ENCODE results near the gene BRWD1. TPM values are rescaled to one million over a fixed set of nuclear protein-coding genes. Genes with fewer than 3 reads are reported as not detected.

The BRWD1 gene
- total and polyA plus RNA-seq, 7 experiments from 2014 or later: 27.4 to 108 (median 77.9) TPM

GRCh38 chr21:39184050-39184980 lies 129.1 kb downstream of the BRWD1 start:
- DNase-seq (peak in 5 of 9 donors; percentile 5 to 16 (median 9)), ATAC-seq (no peak)
- peak overlapping the region; percentile 88 to 98 (median 95) for H3K27ac Mint-ChIP-seq
- Histone ChIP-seq H3K4me1 (ENCODE audit: control insufficient read depth in 2 of 2, insufficient read depth in 2 of 2, low read length in 2 of 2) (peaks cover 9% of the 10 kb centered on the region in 2 donors), H3K4me3 (ENCODE audit: low read length) (peak overlapping the region; percentile 86), H3K9me3 (ENCODE audit: control insufficient read depth in 2 of 3, low read length in 3 of 3) (no peaks in the 10 kb centered on the region), H3K36me3 (ENCODE audit: control insufficient read depth in 2 of 3, insufficient read depth in 3 of 3, low read length in 3 of 3) (peaks cover 0 to 11% (median 0%) of the 10 kb centered on the region in 3 experiments), H3K27ac (ENCODE audit: low read depth, low read length) (peak overlapping the region; percentile 93), H3K27me3 (ENCODE audit: control insufficient read depth in 2 of 2, insufficient read depth in 2 of 2, low read length in 2 of 2) (no peaks in the 10 kb centered on the region)
- no peaks in the 10 kb centered on the region for H3K27me3 Mint-ChIP-seq
- peak overlapping the region; percentile 92 to 100 (median 97) for H3K4me3 Mint-ChIP-seq
- POLR2A ChIA-PET: interaction anchor here (0.6 to 1.8 kb wide), 8 partner anchors 13 to 1620 kb away, joined by 3 to 15 read pairs (median 6); partner anchors contain the start of genes BRWD1 and HMGN1
- intact Hi-C loops (cut with micrococcal nuclease): loop anchor here (2.0 to 10.0 kb wide), 7 partner anchors 14 to 1920 kb away; partner anchors contain the start of genes DYRK1A (in 2 of the 2) and VPS26C (in 2 of the 2)
- CTCF ChIA-PET: no interaction called here
- H3K4me1 Mint-ChIP-seq: peaks cover 28 to 76% (median 52%) of the 10 kb centered on the region in 7 donors
- peaks cover 0 to 16% (median 8%) of the 10 kb centered on the region in 5 donors for H3K36me3 Mint-ChIP-seq
- H3K9me3 Mint-ChIP-seq: peaks cover 0 to 2% (median 0%) of the 10 kb centered on the region in 11 donors

GRCh38 chr21:39183272-39184049 lies 130.0 kb downstream of the BRWD1 start, which contains the start of gene PSMG1:
PSMG1 (minus strand) TSS chr21:39183451; CDS start chr21:39183385, 66 bp downstream.
- H3K36me3 ChIP-seq (ENCODE audit: control insufficient read depth in 2 of 3, insufficient read depth in 3 of 3, low read length in 3 of 3): peaks cover 0 to 11% (median 0%) of the 10 kb centered on the region in 3 experiments
- Mint-ChIP-seq H3K27ac (peak within 1 kb of the TSS; percentile 88 to 98 (median 95)), H3K27me3 (no peaks in the 10 kb centered on the region), H3K4me3 (peak within 1 kb of the TSS; percentile 92 to 100 (median 97)), H3K9me3 (peaks cover 0 to 2% (median 0%) of the 10 kb centered on the region in 11 donors), H3K4me1 (peaks cover 28 to 78% (median 52%) of the 10 kb centered on the region in 7 donors), H3K36me3 (peaks cover 0 to 20% (median 12%) of the 10 kb centered on the region in 5 donors)
- ChIA-PET CTCF (interaction anchor here (0.7 to 1.2 kb wide), 2 partner anchors 13 to 415 kb away, joined by 3 to 4 read pairs; no protein-coding TSS in a partner anchor), POLR2A (interaction anchor here (0.7 to 1.8 kb wide), 11 partner anchors 8 to 1619 kb away, joined by 3 to 15 read pairs (median 5); partner anchors contain the start of genes BRWD1 and HMGN1)
- DNase-seq: peak; percentile 89 to 96 (median 94)
- H3K4me3 ChIP-seq (ENCODE audit: low read length): peak within 1 kb of the TSS; percentile 86
- intact Hi-C loops (cut with micrococcal nuclease): loop anchor here (1.0 to 10.0 kb wide), 17 partner anchors 15 to 1919 kb away; partner anchors contain the start of genes DYRK1A (in 2 of the 2), ETS2 (in 2 of the 2), HMGN1 (in 2 of the 2) and LCA5L (in 2 of the 2)
- H3K9me3 ChIP-seq (ENCODE audit: control insufficient read depth in 2 of 3, low read length in 3 of 3): no peaks in the 10 kb centered on the region
- H3K4me1 ChIP-seq (ENCODE audit: control insufficient read depth in 2 of 2, insufficient read depth in 2 of 2, low read length in 2 of 2): peaks cover 9% of the 10 kb centered on the region in 2 donors
- peak within 1 kb of the TSS; percentile 93 for H3K27ac ChIP-seq (ENCODE audit: low read depth, low read length)
- no peaks in the 10 kb centered on the region for H3K27me3 ChIP-seq (ENCODE audit: control insufficient read depth in 2 of 2, insufficient read depth in 2 of 2, low read length in 2 of 2)
- ATAC-seq: peak; percentile 99

DNA sequence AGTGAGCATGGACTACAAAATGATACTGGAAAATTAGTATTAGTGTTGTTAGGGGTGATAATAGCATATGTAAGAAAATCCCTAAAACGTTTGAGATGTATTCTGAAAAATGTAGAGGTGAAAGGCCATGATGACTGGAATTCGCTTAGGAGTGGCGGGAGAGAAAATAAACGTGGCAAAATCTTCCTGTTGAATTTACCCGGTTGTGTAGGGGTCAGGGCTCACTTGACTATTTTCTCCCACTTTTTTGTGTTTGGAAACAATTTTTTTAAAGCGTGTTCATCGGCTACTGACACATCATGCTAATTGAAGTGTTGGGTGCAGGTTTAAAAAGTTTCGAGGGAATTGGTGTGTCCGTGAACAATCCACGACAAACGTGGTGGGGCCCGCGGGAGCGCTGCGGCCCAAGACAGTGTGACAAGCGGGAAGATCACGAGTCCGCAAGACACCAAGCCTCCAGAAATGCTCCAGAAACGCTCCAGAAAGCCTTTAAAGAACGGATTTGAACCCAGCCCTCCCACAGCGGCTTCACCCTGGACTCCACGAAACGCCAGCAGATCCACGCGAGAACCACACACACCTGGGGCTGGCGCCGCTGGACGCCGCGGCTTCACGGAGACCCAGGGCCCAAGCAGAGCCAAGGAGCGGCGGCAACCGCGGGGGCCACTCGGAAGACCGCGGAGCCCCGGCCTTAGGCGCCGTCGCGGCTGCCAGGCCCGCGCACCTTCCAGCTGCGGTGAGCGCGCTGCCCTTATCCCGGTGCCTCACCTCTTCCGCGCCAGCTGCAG lies 130.8 kb downstream of the BRWD1 start:
- Histone ChIP-seq H3K36me3 (ENCODE audit: control insufficient read depth in 2 of 3, insufficient read depth in 3 of 3, low read length in 3 of 3) (peaks cover 0 to 11% (median 0%) of the 10 kb centered on the region in 3 experiments), H3K27ac (ENCODE audit: low read depth, low read length) (peak overlapping the region; percentile 93), H3K27me3 (ENCODE audit: control insufficient read depth in 2 of 2, insufficient read depth in 2 of 2, low read length in 2 of 2) (no peaks in the 10 kb centered on the region), H3K4me1 (ENCODE audit: control insufficient read depth in 2 of 2, insufficient read depth in 2 of 2, low read length in 2 of 2) (peaks cover 9% of the 10 kb centered on the region in 2 donors), H3K9me3 (ENCODE audit: control insufficient read depth in 2 of 3, low read length in 3 of 3) (no peaks in the 10 kb centered on the region), H3K4me3 (ENCODE audit: low read length) (peak overlapping the region; percentile 86)
- POLR2A ChIA-PET: interaction anchor here (0.7 to 1.8 kb wide), 10 partner anchors 9 to 1619 kb away, joined by 3 to 15 read pairs (median 4); partner anchors contain the start of genes BRWD1 and HMGN1
- CTCF ChIA-PET: interaction anchor here (0.7 to 1.2 kb wide), 2 partner anchors 12 to 414 kb away, joined by 3 to 4 read pairs; no protein-coding TSS in a partner anchor
- DNase-seq: no peak
- Mint-ChIP-seq H3K36me3 (peaks cover 0 to 22% (median 16%) of the 10 kb centered on the region in 5 donors), H3K9me3 (peaks cover 0 to 2% (median 0%) of the 10 kb centered on the region in 11 donors), H3K4me3 (peak overlapping the region; percentile 92 to 100 (median 97)), H3K4me1 (peaks cover 31 to 71% (median 50%) of the 10 kb centered on the region in 7 donors), H3K27ac (peak overlapping the region; percentile 88 to 98 (median 94)), H3K27me3 (no peaks in the 10 kb centered on the region)
- intact Hi-C loops (cut with micrococcal nuclease): loop anchor here (1.0 to 10.0 kb wide), 15 partner anchors 40 to 1918 kb away; partner anchors contain the start of genes DYRK1A (in 2 of the 2), ETS2 (in 2 of the 2), HMGN1 (in 2 of the 2) and LCA5L (in 2 of the 2)
- peak; percentile 62 for ATAC-seq

- Mint-ChIP-seq H3K4me3 (peak overlapping the region; percentile 92 to 100 (median 97)), H3K4me1 (peaks cover 31 to 66% (median 47%) of the 10 kb centered on the region in 7 donors), H3K36me3 (peaks cover 0 to 22% (median 16%) of the 10 kb centered on the region in 5 donors), H3K27me3 (no peaks in the 10 kb centered on the region), H3K9me3 (peaks cover 0 to 2% (median 0%) of the 10 kb centered on the region in 11 donors), H3K27ac (peak overlapping the region; percentile 88 to 98 (median 91))
- peak overlapping the region; percentile 86 for H3K4me3 ChIP-seq (ENCODE audit: low read length)
- intact Hi-C loops (cut with micrococcal nuclease): loop anchor here (2.0 to 10.0 kb wide), 8 partner anchors 40 to 1917 kb away; partner anchors contain the start of genes DYRK1A (in 2 of the 2), VPS26C (in 2 of the 2) and LCA5L (in 1 of the 2)
- no peak for ATAC-seq
- no peaks in the 10 kb centered on the region for H3K27me3 ChIP-seq (ENCODE audit: control insufficient read depth in 2 of 2, insufficient read depth in 2 of 2, low read length in 2 of 2)
- POLR2A ChIA-PET: no interaction called here
- peak overlapping the region; percentile 93 for H3K27ac ChIP-seq (ENCODE audit: low read depth, low read length)
- no peaks in the 10 kb centered on the region for H3K9me3 ChIP-seq (ENCODE audit: control insufficient read depth in 2 of 3, low read length in 3 of 3)
- CTCF ChIA-PET: no interaction called here
- DNase-seq: no peak
- peaks cover 9% of the 10 kb centered on the region in 2 donors for H3K4me1 ChIP-seq (ENCODE audit: control insufficient read depth in 2 of 2, insufficient read depth in 2 of 2, low read length in 2 of 2)
- H3K36me3 ChIP-seq (ENCODE audit: control insufficient read depth in 2 of 3, insufficient read depth in 3 of 3, low read length in 3 of 3): peaks cover 3 to 11% (median 4%) of the 10 kb centered on the region in 3 experiments
Observed at GRCh38 chr21:39182016-39182415, 131.4 kb downstream of the BRWD1 start.

- ChIA-PET CTCF (interaction anchor here (0.9 to 1.3 kb wide), 2 partner anchors 204 to 206 kb away, joined by 3 read pairs; no protein-coding TSS in a partner anchor), POLR2A (no interaction called here)
- H3K4me1 ChIP-seq (ENCODE audit: control insufficient read depth in 2 of 2, insufficient read depth in 2 of 2, low read length in 2 of 2): peaks cover 9% of the 10 kb centered on the region in 2 donors
- peak overlapping the region; percentile 22 to 100 (median 97) for H3K4me3 Mint-ChIP-seq
- ATAC-seq (no peak), DNase-seq (no peak)
- H3K9me3 Mint-ChIP-seq: peaks cover 0 to 2% (median 0%) of the 10 kb centered on the region in 11 donors
- peaks cover 4 to 12% (median 4%) of the 10 kb centered on the region in 3 experiments for H3K36me3 ChIP-seq (ENCODE audit: control insufficient read depth in 2 of 3, insufficient read depth in 3 of 3, low read length in 3 of 3)
- H3K27me3 Mint-ChIP-seq: no peaks in the 10 kb centered on the region
- peaks cover 0 to 22% (median 16%) of the 10 kb centered on the region in 5 donors for H3K36me3 Mint-ChIP-seq
- H3K27me3 ChIP-seq (ENCODE audit: control insufficient read depth in 2 of 2, insufficient read depth in 2 of 2, low read length in 2 of 2): no peaks in the 10 kb centered on the region
- H3K9me3 ChIP-seq (ENCODE audit: control insufficient read depth in 2 of 3, low read length in 3 of 3): no peaks in the 10 kb centered on the region
- peaks cover 31 to 59% (median 41%) of the 10 kb centered on the region in 7 donors for H3K4me1 Mint-ChIP-seq
- H3K27ac ChIP-seq (ENCODE audit: low read depth, low read length): no peak overlapping the region
- no peak overlapping the region for H3K4me3 ChIP-seq (ENCODE audit: low read length)
- H3K27ac Mint-ChIP-seq: peak overlapping the region in 2 of 9 donors; percentile 88 to 98
- intact Hi-C loops (cut with micrococcal nuclease): loop anchor here (5.0 to 10.0 kb wide), 5 partner anchors 41 to 1917 kb away; partner anchors contain the start of genes DYRK1A (in 2 of the 2) and VPS26C (in 2 of the 2)
Observed at GRCh38 chr21:39181205-39181818, 132.1 kb downstream of the BRWD1 start.
